Astrocyte of the cerebellum (primary cell): ENCODE data around the gene PPP1R1A.

Experiments used
- DNase-seq: peaks from one replicate; pipeline ENCODE4 v3.0.0-alpha.2; 2011; ENCODE audit warnings: low read depth
- H3K4me3 ChIP-seq: 2 replicates; pipeline ENCODE4 v1.5.1; 2011; ENCODE audit warnings: mild to moderate bottlenecking, low read depth, low read length, moderate library complexity
- CTCF ChIP-seq: IDR thresholded peaks from 2 replicates; pipeline ENCODE4 v1.5.1; 2012; ENCODE audit warnings: low read length, low read depth, moderate library complexity, mild to moderate bottlenecking; ENCODE audit errors: missing control alignments
- in situ Hi-C: cut with HindIII; loops from 2 replicates; pipeline ENCODE4 v1.10.0; 2017; ENCODE audit warnings: low sequenced_read_pairs

The PPP1R1A gene

GRCh38 chr12:54579696-54580333 lies 8.6 kb downstream of the PPP1R1A start:
- no peak overlapping the region for H3K4me3 ChIP-seq
- peak; percentile 100 for TF ChIP-seq CTCF
- DNase-seq: peak; percentile 33
- in situ Hi-C loops: no loop called here

- no peak overlapping the region for H3K4me3 ChIP-seq
- in situ Hi-C loops: no loop called here
- DNase-seq: no peak
- no peak for TF ChIP-seq CTCF
Measured at GRCh38 chr12:54579258-54579657, 9.2 kb downstream of the PPP1R1A start.

GRCh38 chr12:54578778-54579177 lies 9.7 kb downstream of the PPP1R1A start:
- H3K4me3 ChIP-seq: no peak overlapping the region
- in situ Hi-C loops: no loop called here

GRCh38 chr12:54572881-54573280 lies 15.6 kb downstream of the PPP1R1A start:
- in situ Hi-C loops: no loop called here
- no peak for TF ChIP-seq CTCF
- no peak for DNase-seq
- no peak overlapping the region for H3K4me3 ChIP-seq

More at GRCh38 chr12:54578778-54579177, 9.7 kb downstream of the PPP1R1A start:
- DNase-seq: no peak
- no peak for TF ChIP-seq CTCF

- DNase-seq: no peak
- TF ChIP-seq CTCF: no peak
- in situ Hi-C loops: no loop called here
- H3K4me3 ChIP-seq: no peak overlapping the region
Measured at GRCh38 chr12:54571193-54572188, 17.0 kb downstream of the PPP1R1A start.

GRCh38 chr12:54569995-54570528 lies 18.4 kb downstream of the PPP1R1A start:
- DNase-seq: no peak
- no peak overlapping the region for H3K4me3 ChIP-seq
- TF ChIP-seq CTCF: no peak
- in situ Hi-C loops: no loop called here
